ENCODE measurements around the gene NT5DC2.

The NT5DC2 gene

GRCh38 chr3:52525680-52526561 lies 7.7 kb downstream of the NT5DC2 start:
- no peak for DNase-seq (ENCODE audit: low read depth in 2 of 3, low spot score in 2 of 3)

GRCh38 chr3:52524752-52525679 lies 8.6 kb downstream of the NT5DC2 start:
- no peak for DNase-seq (ENCODE audit: low read depth in 2 of 3, low spot score in 2 of 3)

- DNase-seq (ENCODE audit: low read depth in 2 of 3, low spot score in 2 of 3): no peak
These were observed 9.4 kb downstream of the NT5DC2 start for GRCh38 chr3:52524258-52524751.

DNA sequence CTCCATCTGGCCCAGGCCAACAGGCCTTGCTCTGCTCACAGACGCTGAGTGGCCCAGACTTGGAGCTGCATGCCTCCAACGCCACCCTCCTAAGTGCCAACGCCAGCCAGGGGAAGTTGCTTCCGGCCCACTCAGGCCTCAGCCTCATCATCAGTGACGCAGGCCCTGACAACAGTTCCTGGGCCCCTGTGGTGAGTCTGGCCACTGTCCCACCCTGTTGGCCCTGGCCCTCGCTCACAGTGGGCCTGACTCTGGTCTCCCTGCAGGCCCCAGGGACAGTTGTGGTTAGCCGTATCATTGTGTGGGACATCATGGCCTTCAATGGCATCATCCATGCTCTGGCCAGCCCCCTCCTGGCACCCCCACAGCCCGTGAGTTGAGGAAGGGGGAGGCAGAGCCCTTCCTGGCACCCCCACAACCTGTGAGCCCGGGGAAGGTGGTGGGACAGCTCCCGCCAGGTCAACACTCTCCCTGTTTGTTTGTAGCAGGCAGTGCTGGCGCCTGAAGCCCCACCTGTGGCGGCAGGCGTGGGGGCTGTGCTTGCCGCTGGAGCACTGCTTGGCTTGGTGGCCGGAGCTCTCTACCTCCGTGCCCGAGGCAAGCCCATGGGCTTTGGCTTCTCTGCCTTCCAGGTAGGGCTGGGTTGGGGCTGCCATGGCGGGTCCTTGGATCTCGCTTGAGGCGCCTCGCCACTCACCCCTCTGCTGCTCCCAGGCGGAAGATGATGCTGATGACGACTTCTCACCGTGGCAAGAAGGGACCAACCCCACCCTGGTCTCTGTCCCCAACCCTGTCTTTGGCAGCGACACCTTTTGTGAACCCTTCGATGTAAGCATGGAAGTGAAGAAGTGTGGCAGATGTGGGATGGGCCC lies 10.0 kb downstream of the NT5DC2 start:
- DNase-seq (ENCODE audit: low read depth in 2 of 3, low spot score in 2 of 3): no peak

- no peak for DNase-seq (ENCODE audit: low read depth in 2 of 3, low spot score in 2 of 3)
These were observed 10.9 kb downstream of the NT5DC2 start for GRCh38 chr3:52522651-52523251.

GRCh38 chr3:52521881-52522650 lies 11.6 kb downstream of the NT5DC2 start:
- no peak for DNase-seq (ENCODE audit: low read depth in 2 of 3, low spot score in 2 of 3)

GRCh38 chr3:52521488-52521824 lies 12.2 kb downstream of the NT5DC2 start:
- no peak for DNase-seq (ENCODE audit: low read depth in 2 of 3, low spot score in 2 of 3)

DNA sequence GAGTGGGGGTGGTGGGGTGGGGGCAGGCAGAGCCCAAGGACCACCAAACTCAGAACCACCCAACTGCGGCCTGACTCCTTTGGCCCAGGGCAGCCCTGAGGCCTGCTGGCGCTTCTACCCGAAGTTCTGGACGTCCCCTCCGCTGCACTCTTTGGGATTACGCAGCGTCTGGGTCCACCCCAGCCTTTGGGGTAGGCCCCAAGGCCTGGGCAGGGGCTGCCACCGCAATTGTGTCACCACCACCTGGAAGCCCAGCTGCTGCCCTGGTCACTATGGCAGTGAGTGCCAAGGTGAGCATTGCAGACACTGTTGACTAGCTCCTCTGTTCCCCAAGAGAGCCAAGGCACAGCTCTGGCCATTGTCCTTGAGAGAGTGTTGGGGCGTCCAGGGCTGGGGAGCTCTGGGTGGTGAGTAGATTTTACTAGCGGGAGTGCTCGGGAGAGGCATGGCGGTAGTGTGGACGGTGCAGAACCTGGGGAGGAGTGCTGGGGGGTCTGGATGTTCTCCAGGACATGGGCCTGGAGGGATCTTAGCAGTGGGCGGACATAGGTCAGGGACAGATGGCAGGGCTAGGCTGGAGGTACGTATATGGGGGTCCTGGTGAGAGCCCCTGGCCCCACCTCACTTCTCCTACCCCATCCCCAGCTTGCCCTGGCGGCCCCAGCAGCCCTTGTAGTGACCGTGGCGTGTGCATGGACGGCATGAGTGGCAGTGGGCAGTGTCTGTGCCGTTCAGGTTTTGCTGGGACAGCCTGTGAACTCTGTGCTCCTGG lies 12.8 kb downstream of the NT5DC2 start:
- no peak for DNase-seq (ENCODE audit: low read depth in 2 of 3, low spot score in 2 of 3)

- no peak for DNase-seq (ENCODE audit: low read depth in 2 of 3, low spot score in 2 of 3)
These were observed 13.5 kb downstream of the NT5DC2 start for GRCh38 chr3:52520141-52520667.

DNA sequence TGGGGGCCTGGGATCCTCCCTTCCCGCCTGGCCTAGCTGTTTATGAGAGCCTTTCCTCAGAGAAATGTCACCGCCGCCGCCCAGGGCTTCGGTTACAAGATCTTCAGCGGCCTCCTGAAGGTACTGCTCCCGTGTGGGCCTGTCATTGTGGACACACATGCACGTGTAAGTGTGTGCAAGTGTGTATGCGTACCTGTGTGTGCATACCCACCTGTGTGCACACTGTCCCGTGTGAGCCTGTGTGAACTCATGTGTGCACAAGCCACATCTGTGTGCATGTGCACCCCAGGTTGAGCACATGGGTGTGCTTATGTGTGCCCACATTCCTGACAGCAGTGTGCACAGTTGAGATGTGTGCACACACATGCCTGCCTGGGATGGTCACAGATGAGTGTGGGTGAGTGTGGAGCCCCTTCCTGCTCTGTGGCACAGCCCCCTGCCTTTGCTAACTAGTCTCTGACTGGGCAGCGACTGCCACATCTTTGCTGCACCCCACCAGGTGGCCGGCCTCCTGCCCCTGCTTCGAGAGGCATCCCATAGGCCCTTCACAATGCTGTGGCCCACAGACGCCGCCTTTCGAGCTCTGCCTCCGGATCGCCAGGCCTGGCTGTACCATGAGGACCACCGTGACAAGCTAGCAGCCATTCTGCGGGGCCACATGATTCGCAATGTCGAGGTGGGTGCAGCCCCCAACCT lies 14.1 kb downstream of the NT5DC2 start:
- DNase-seq (ENCODE audit: low read depth in 2 of 3, low spot score in 2 of 3): no peak

DNA sequence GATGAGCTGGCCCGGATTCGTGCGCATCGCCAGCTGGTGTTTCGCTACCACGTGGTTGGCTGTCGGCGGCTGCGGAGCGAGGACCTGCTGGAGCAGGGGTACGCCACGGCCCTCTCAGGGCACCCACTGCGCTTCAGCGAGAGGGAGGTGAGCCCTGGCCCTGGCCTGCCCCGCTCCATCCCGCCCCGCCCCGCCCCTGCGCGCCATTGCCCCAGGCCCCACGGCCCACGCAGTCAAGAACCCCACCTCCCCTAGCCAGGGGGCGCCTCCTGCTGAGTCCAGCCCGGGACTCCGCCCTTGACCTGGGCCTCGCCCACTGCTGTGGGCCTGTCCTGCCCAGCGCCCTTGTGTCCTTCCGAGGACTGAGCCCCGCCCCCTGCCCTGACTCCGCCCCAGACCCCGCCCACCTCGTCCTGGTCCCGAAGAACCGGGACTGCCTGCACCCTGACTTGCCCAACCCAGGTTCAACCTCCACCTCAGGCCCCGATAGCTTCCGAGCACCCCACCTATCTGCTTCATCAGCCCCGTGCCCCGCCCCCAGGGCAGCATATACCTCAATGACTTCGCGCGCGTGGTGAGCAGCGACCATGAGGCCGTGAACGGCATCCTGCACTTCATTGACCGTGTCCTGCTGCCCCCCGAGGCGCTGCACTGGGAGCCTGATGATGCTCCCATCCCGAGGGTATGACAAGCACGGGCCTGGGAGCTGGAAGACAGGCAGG lies 14.8 kb downstream of the NT5DC2 start:
- DNase-seq (ENCODE audit: low read depth in 2 of 3, low spot score in 2 of 3): no peak

DNA sequence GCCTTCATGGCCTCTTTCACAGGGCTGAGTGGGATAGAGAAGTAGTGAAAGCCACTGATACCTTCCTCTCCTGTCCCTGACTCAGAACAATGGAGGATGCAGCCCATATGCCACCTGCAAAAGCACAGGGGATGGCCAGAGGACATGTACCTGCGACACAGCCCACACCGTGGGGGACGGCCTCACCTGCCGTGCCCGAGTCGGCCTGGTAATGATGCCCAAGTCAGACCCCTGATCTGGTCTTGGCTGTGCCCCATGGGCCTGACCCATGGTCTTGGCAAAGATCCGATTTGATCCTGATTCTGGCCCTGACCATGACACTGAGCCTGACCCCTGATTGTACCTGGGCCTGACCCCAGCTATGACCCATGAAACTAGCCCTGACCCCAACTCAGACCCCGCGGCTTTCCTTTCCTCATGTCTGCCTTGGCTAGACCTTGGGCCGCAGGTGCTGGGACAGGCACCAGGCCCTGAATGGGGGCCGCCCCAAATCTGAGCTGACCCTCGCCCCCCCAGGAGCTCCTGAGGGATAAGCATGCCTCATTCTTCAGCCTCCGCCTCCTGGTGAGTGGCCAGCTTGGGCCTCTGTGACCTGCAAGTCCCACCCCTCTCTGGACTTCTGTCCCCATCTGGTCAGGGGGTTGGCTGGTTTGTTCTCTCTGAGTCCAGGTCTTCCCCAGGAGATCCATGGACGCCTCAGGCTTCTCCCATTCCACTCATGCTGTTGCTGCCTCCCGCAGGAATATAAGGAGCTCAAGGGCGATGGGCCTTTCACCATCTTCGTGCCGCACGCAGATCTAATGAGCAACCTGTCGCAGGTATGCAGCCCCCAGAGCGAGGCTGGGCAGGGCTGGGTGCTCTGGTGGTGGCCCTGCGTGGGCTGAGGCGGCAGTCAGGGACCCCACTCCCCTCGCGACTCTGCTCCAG lies 15.6 kb downstream of the NT5DC2 start:
- DNase-seq (ENCODE audit: low read depth in 2 of 3, low spot score in 2 of 3): no peak

- DNase-seq (ENCODE audit: low read depth in 2 of 3, low spot score in 2 of 3): no peak
These were observed 17.0 kb downstream of the NT5DC2 start for GRCh38 chr3:52516509-52517195.

GRCh38 chr3:52515192-52515591 lies 18.5 kb downstream of the NT5DC2 start:
- DNase-seq (ENCODE audit: low read depth in 2 of 3, low spot score in 2 of 3): no peak

DNA sequence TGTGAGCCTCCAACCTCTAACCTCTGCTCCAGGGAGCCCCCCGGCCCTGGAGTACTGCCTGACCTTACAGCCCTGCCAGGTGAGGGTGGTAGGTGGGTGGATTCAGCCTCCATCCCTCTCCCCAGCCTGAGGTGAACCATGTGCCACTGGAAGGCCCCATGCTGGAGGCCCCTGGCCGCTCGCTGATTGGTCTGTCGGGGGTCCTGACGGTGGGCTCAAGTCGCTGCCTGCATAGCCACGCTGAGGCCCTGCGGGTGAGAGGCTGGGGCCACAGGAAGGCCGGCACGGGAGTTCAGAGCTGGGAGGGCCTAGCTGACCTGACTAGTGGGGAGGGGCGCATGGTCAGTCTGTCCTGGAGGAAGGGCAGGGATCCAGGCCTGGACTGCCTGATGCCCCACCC lies 19.1 kb downstream of the NT5DC2 start:
- DNase-seq (ENCODE audit: low read depth in 2 of 3, low spot score in 2 of 3): no peak

DNA sequence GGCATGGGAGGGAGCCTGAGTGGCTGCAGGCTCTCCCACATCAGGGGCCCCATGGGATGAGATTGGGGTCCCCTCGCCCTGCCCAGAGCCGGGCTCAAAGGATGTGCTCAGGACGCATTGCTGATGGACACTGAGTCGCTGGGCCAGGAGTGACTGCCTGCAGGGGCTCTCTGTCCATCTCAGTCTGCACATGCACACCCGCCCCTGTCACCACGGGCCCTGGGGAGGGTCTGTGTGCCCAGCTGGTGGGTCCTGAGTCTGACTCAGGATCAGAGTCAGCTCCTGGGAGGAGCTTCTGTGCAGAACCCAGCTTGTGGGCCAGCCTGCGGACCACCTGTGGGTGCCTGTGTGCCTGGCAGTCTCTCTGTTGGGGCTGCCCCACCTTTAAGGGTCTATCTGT lies 20.4 kb downstream of the NT5DC2 start:
- DNase-seq (ENCODE audit: low read depth in 2 of 3, low spot score in 2 of 3): no peak

Measured in activated CD8-positive, alpha-beta memory T cell treated with anti-CD3 and anti-CD28 coated beads for 48 hours (primary cell).